Endothelial cell of umbilical vein (primary cell): Measurements from ENCODE around the gene HOXD3. TPM values are rescaled to one million over a fixed set of nuclear protein-coding genes. Genes with fewer than 3 reads are reported as not detected.

ENCODE experiments used
- BruUV-seq: library from RNA; stranded (reverse); fragments of 400-500 nt; replicated peaks from 2 replicates; lab custom pipeline; 2021; lab: Mats Ljungman, UMichigan
- CTCF ChIA-PET: fragments of 300-600, 350-600 bp; sonication (Branson Sonifier 250); formaldehyde crosslinking; loops from one replicate; lab custom pipeline; 2021; ENCODE audit warnings: antibody characterized with exemption, inconsistent platforms; lab: Charles Lee
- POLR2A ChIA-PET: fragments of 300-600, 350-600 bp; sonication (Branson Sonifier 250); formaldehyde crosslinking; loops from one replicate; lab custom pipeline; 2021; ENCODE audit warnings: antibody characterized with exemption, inconsistent platforms; lab: Charles Lee
- DNase-seq: peaks from one replicate; pipeline ENCODE4 v3.0.0-alpha.2; 2011; ENCODE audit warnings: low read depth, low spot score
- FAIRE-seq: peaks from 2 replicates; lab custom pipeline; 2011; peaks lifted over from hg19 to GRCh38; lab: Jason Lieb, UNC
- H2AFZ ChIP-seq: 2 replicates; pipeline ENCODE4 v1.6.0; 2012; ENCODE audit warnings: low read depth, low read length, control low read depth, inconsistent platforms
- H3K27ac ChIP-seq: 2 replicates; pipeline ENCODE4 v1.5.1; 2011; ENCODE audit warnings: low read depth, mild to moderate bottlenecking, control low read depth, low read length, moderate library complexity; ENCODE audit not compliant: insufficient read depth
- H3K27me3 ChIP-seq, 2 experiments: 2 replicates each; pipeline versions ENCODE4 v1.6.0 to v1.6.1; 2011; ENCODE audit warnings: low read length in 2 of 2, mixed read lengths in 1 of 2; ENCODE audit not compliant: control insufficient read depth in 2 of 2, insufficient read depth in 2 of 2
- H3K36me3 ChIP-seq, 2 experiments: 2 replicates in 1 of 2; 3 replicates in 1 of 2; pipeline ENCODE4 v1.5.1; 2011; ENCODE audit warnings: low read length in 2 of 2, mild to moderate bottlenecking in 1 of 2, moderate library complexity in 1 of 2; ENCODE audit not compliant: control insufficient read depth in 2 of 2, insufficient read depth in 2 of 2; ENCODE audit errors: extremely low read depth in 1 of 2
- H3K4me1 ChIP-seq: 3 replicates; pipeline ENCODE4 v1.5.1; 2011; ENCODE audit warnings: mild to moderate bottlenecking, low read length; ENCODE audit not compliant: control insufficient read depth, insufficient read depth; ENCODE audit errors: extremely low read depth
- H3K4me2 ChIP-seq: 2 replicates; pipeline ENCODE4 v1.6.1; 2011; ENCODE audit warnings: low read length, control low read depth, mixed read lengths; ENCODE audit not compliant: insufficient read depth
- H3K4me3 ChIP-seq, 3 experiments: fragments of 200-600 bp in 1 of 3; sonication (generic), shearing (Covaris generic) in 1 of 3; replicated peaks in 1 of 3; 2 replicates each; pipeline ENCODE4 v1.5.1; 2011 to 2016; ENCODE audit warnings: control low read depth in 3 of 3, low read length in 3 of 3, mild to moderate bottlenecking in 2 of 3, inconsistent platforms in 1 of 3, low read depth in 1 of 3, moderate library complexity in 1 of 3; ENCODE audit not compliant: insufficient read depth in 1 of 3
- H3K79me2 ChIP-seq: 2 replicates; pipeline ENCODE4 v1.6.0; 2012; ENCODE audit warnings: low read length, inconsistent platforms; ENCODE audit not compliant: control insufficient read depth, insufficient read depth
- H3K9ac ChIP-seq: replicated peaks from 2 replicates; pipeline ENCODE3; 2011; ENCODE audit warnings: low read length, control low read depth; ENCODE audit not compliant: insufficient read depth; ENCODE audit errors: extremely low read depth
- H3K9me1 ChIP-seq: replicated peaks from 3 replicates; pipeline ENCODE4 v1.6.0; 2011; ENCODE audit warnings: mild to moderate bottlenecking, low read length; ENCODE audit not compliant: control insufficient read depth, insufficient read depth; ENCODE audit errors: extremely low read depth
- H3K9me3 ChIP-seq: replicated peaks from 2 replicates; pipeline ENCODE4 v1.5.1; 2012; ENCODE audit warnings: low read length, inconsistent platforms; ENCODE audit not compliant: control insufficient read depth, insufficient read depth
- H4K20me1 ChIP-seq: replicated peaks from 2 replicates; pipeline ENCODE3; 2011; ENCODE audit warnings: mild to moderate bottlenecking, low read length; ENCODE audit not compliant: control insufficient read depth, insufficient read depth; ENCODE audit errors: extremely low read depth
- GATA2 ChIP-seq: IDR thresholded peaks from 2 replicates; pipeline ENCODE4 v1.7.0; 2011; ENCODE audit warnings: low read depth, mild to moderate bottlenecking, moderate library complexity, mixed read lengths, low read length; ENCODE audit not compliant: insufficient read length, insufficient read depth
- POLR2A ChIP-seq: IDR thresholded peaks from 2 replicates; pipeline ENCODE4 v1.6.1; 2012; ENCODE audit warnings: low read depth, mild to moderate bottlenecking, control low read depth, low read length
- dilution Hi-C: fragments of 300-500 bp; cut with MboI; formaldehyde crosslinking; loops from one replicate; pipeline ENCODE4 v1.15.0; 2019; ENCODE audit warnings: low sequenced_read_pairs; ENCODE audit not compliant: extremely low pct_ligation_motif_present
- intact Hi-C: fragments of 100-400 bp; cut with micrococcal nuclease; formaldehyde crosslinking; loops from one replicate; pipeline ENCODE4 v1.10.0; 2022
- polyA plus RNA-seq, 4 experiments: library from polyadenylated mRNA; depleted of rRNA in 3 of 4; stranded (reverse) in 3 of 4; unstranded in 1 of 4; fragments of >200 nt; gene quantifications; 2 replicates each; pipeline versions ENCODE4 v1.2.1 to v1.2.3, GENCODE V29; 2011 to 2012; ENCODE audit warnings: missing spikeins in 1 of 4
- total RNA-seq: library from RNA; stranded (reverse); gene quantifications from 2 replicates; pipeline ENCODE4 v1.2.3, GENCODE V29; 2021
- TF ChIP-seq, protein P1 (sequence below), 2 donors: IDR thresholded peaks; 1 replicate in 1 of 2; 2 replicates in 1 of 2; pipeline ENCODE4 v1.5.1; 2011; ENCODE audit warnings: low read length in 2 of 2, mild to moderate bottlenecking in 2 of 2, moderate library complexity in 2 of 2, control low read depth in 1 of 2, inconsistent platforms in 1 of 2, low read depth in 1 of 2; ENCODE audit not compliant: insufficient read depth in 1 of 2; ENCODE audit errors: extremely low read depth in 1 of 2

The HOXD3 gene
- total and polyA plus RNA-seq, 2 donors (not counting 3 experiments of a cell fraction or from before 2014, with no cell fraction given): 2.9 to 20.9 TPM

DNA sequence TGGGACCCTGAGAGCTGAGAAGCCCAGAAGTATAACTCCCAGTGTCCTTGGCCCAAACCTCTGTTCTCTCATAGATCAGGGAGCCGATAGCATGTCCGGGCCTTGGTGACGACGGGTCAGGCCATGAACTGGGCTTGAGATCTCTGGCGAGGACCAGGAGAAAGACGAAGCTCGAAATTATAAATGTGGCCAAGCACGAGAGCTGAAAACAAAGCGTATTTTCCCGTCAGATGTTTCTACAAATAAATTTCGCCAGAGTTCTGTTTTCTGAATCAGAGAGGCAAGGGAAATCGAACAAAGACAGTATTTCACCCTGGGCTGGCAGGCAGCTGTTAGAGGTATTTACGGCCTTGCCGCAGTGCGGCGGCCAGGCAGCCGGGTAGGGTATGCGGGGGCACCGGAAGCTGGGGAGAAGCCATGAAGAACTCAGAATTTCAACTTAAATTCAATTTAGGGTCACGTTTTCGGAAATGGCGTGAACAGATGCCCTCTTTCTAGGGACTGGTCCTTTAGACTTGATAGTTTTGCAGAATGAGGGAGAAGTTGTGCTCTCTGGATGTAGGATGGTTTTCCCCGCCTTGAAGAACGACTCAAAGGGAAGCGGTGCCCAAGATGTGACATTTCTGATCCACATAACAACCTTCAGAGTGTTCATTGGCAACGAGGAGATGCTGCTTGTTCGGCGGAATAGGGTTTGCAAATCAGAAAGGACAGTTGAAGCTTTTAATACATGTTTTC is 18.0 kb upstream of the HOXD3 start:
- peak overlapping the region; percentile 73 for H3K27ac ChIP-seq
- CTCF ChIA-PET: interaction anchor here (0.6 to 9.3 kb wide), 20 partner anchors 10 to 1009 kb away, joined by 3 to 338 read pairs (median 8); partner anchors contain the start of genes HOXD4 and HOXD8
- H3K27me3 ChIP-seq: no peaks in the 10 kb centered on the region
- DNase-seq (peak; percentile 74), FAIRE-seq (peak; percentile 28)
- dilution Hi-C loops: loop anchor here (25.0 kb wide), 1 partner anchor 498 kb away; no protein-coding TSS in a partner anchor
- H3K9me1 ChIP-seq: no peaks in the 10 kb centered on the region
- H3K9me3 ChIP-seq: no peaks in the 10 kb centered on the region
- peak overlapping the region; percentile 66 for H3K9ac ChIP-seq
- H3K79me2 ChIP-seq: peaks cover 69% of the 10 kb centered on the region
- no peaks in the 10 kb centered on the region for H3K36me3 ChIP-seq
- intact Hi-C loops: loop anchor here (1.0 kb wide), 2 partner anchors 10 to 280 kb away; partner anchors contain the start of gene HOXD8
- POLR2A ChIA-PET: interaction anchor here (0.7 to 2.5 kb wide), 5 partner anchors 50 to 515 kb away, joined by 3 to 13 read pairs (median 5); no protein-coding TSS in a partner anchor
- H3K4me1 ChIP-seq: peaks cover 44% of the 10 kb centered on the region
- TSS peak; percentile 29 for BruUV-seq
- TF ChIP-seq, protein P1, sequence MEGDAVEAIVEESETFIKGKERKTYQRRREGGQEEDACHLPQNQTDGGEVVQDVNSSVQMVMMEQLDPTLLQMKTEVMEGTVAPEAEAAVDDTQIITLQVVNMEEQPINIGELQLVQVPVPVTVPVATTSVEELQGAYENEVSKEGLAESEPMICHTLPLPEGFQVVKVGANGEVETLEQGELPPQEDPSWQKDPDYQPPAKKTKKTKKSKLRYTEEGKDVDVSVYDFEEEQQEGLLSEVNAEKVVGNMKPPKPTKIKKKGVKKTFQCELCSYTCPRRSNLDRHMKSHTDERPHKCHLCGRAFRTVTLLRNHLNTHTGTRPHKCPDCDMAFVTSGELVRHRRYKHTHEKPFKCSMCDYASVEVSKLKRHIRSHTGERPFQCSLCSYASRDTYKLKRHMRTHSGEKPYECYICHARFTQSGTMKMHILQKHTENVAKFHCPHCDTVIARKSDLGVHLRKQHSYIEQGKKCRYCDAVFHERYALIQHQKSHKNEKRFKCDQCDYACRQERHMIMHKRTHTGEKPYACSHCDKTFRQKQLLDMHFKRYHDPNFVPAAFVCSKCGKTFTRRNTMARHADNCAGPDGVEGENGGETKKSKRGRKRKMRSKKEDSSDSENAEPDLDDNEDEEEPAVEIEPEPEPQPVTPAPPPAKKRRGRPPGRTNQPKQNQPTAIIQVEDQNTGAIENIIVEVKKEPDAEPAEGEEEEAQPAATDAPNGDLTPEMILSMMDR (IDR thresholded peaks at IDR 0.05; ENCODE audit: extremely low read depth in 1 of 2, insufficient read depth in 1 of 2, low read depth in 1 of 2, low read length in 2 of 2): no peak
- peak; percentile 50 for TF ChIP-seq POLR2A
- TF ChIP-seq GATA2: peak; percentile 42
- peak overlapping the region in 2 of 3 experiments; percentile 73 to 91 for H3K4me3 ChIP-seq
- peak overlapping the region; percentile 99 for H3K4me2 ChIP-seq
- H4K20me1 ChIP-seq: no peaks in the 10 kb centered on the region
- peak overlapping the region; percentile 52 for H2AFZ ChIP-seq
